Natural killer cell (primary cell): Measurements from ENCODE around the gene CCDC136. TPM values are rescaled to one million over a fixed set of nuclear protein-coding genes. Genes with fewer than 3 reads are reported as not detected.

ENCODE experiments used
- ATAC-seq, 3 donors: fragments of 150-1000 bp in 2 of 3; fragments of 200-7000 bp in 1 of 3; cut with Tn5 transposase; 1 replicate in 1 of 3; 2 replicates in 2 of 3; pipeline ENCODE4 v1.10.0; 2021; ENCODE audit warnings: mild to moderate bottlenecking in 2 of 3, moderate library complexity in 2 of 3
- DNase-seq, 2 donors: peaks; one replicate each; pipeline versions ENCODE4 v3.0.0 to v3.0.0-alpha.2; 2013 to 2021; ENCODE audit warnings: mixed read lengths in 1 of 2
- H3K27ac ChIP-seq: one replicate; pipeline ENCODE4 v1.5.1; 2013; ENCODE audit warnings: mild to moderate bottlenecking, low read length
- H3K27me3 ChIP-seq: one replicate; pipeline ENCODE4 v1.6.1; 2013; ENCODE audit warnings: low read length; ENCODE audit not compliant: control insufficient read depth, insufficient read depth
- H3K36me3 ChIP-seq: one replicate; pipeline ENCODE4 v1.6.1; 2013; ENCODE audit warnings: low read length; ENCODE audit not compliant: control insufficient read depth, insufficient read depth
- H3K4me1 ChIP-seq: one replicate; pipeline ENCODE4 v1.6.1; 2013; ENCODE audit warnings: low read length; ENCODE audit not compliant: control insufficient read depth, insufficient read depth
- H3K4me3 ChIP-seq: one replicate; pipeline ENCODE4 v1.5.1; 2013; ENCODE audit warnings: low read length
- H3K9me3 ChIP-seq: one replicate; pipeline ENCODE4 v1.6.1; 2013; ENCODE audit warnings: low read length; ENCODE audit not compliant: control insufficient read depth, insufficient read depth
- H3K27ac Mint-ChIP-seq, 2 donors: one replicate each; pipeline ENCODE4 v1.8.0; 2022; ENCODE audit warnings: mild to moderate bottlenecking in 2 of 2, mixed read lengths in 2 of 2, moderate library complexity in 1 of 2
- H3K27me3 Mint-ChIP-seq, 2 donors: one replicate each; pipeline ENCODE4 v1.8.0; 2022; ENCODE audit warnings: low read depth in 2 of 2, mixed read lengths in 2 of 2
- H3K36me3 Mint-ChIP-seq: one replicate; pipeline ENCODE4 v1.8.0; 2022; ENCODE audit warnings: mixed read lengths
- H3K4me1 Mint-ChIP-seq, 2 donors: one replicate each; pipeline ENCODE4 v1.8.0; 2022; ENCODE audit warnings: mixed read lengths in 2 of 2
- H3K4me3 Mint-ChIP-seq: one replicate; pipeline ENCODE4 v1.8.0; 2022; ENCODE audit warnings: mild to moderate bottlenecking, moderate library complexity, mixed read lengths
- H3K9me3 Mint-ChIP-seq, 2 donors: one replicate each; pipeline ENCODE4 v1.8.0; 2022; ENCODE audit warnings: mixed read lengths in 2 of 2
- CTCF ChIP-seq: fragments of 200-600 bp; IDR thresholded peaks from one replicate; pipeline ENCODE4 v1.8.0; 2022; ENCODE audit warnings: antibody characterized with exemption
- WGBS: methylation state at CpG from one replicate; pipeline ENCODE4 v1.1.7; 2013; ENCODE audit warnings: missing lambda C conversion rate; ENCODE audit not compliant: insufficient coverage; 5-methylcytosine and 5-hydroxymethylcytosine counted together
- intact Hi-C: fragments of 100-400 bp; cut with micrococcal nuclease; formaldehyde crosslinking; loops from one replicate; pipeline ENCODE4 v1.14.2; 2022
- total RNA-seq, 4 donors: library from RNA; stranded (reverse); fragments of 120-200 nt in 1 of 4; gene quantifications; one replicate each; pipeline versions ENCODE4 v1.2.3 to v1.2.4, GENCODE V29; 2013 to 2022

CCDC136 gene
- total RNA-seq, 3 donors from 2014 or later (not counting 1 experiment from before 2014, with no cell fraction given) = 10.9 to 17.5 (median 13.2) TPM

- Mint-ChIP-seq H3K27ac (no peak overlapping the region), H3K9me3 (no peaks in the 10 kb centered on the region), H3K4me1 (no peaks in the 10 kb centered on the region), H3K27me3 (peaks cover 0 to 7% of the 10 kb centered on the region in 2 donors), H3K4me3 (no peak overlapping the region), H3K36me3 (no peaks in the 10 kb centered on the region)
- 85% methylated on average over 12 of the region's 14 CpGs for WGBS
- no peaks in the 10 kb centered on the region for H3K36me3 ChIP-seq
- DNase-seq (no peak), ATAC-seq (no peak)
- H3K27ac ChIP-seq = no peak overlapping the region
- H3K4me1 ChIP-seq = no peaks in the 10 kb centered on the region
- no peaks in the 10 kb centered on the region for H3K9me3 ChIP-seq
- H3K4me3 ChIP-seq = no peak overlapping the region
- no peak for TF ChIP-seq CTCF
- H3K27me3 ChIP-seq = peaks cover 7% of the 10 kb centered on the region
- intact Hi-C loops = no loop called here
These were observed 45.1 kb downstream of the CCDC136 start for GRCh38 chr7:128836729-128837348.

DNA sequence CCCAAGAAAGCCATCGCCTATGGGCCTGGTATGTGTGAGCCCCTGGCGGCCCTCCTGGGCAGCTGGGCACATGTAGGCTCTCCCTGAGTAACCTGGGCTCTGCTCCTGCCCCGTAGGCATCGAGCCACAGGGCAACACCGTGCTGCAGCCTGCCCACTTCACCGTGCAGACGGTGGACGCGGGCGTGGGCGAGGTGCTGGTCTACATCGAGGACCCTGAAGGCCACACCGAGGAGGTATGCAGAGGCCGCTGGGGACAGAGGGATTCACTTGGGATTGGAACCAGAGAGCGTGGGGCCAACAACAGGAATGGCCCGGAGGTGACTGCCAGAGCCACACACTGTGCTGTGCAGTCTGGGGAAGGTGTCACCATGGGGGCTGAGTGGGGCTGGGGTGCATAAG lies 45.8 kb downstream of the CCDC136 start:
- ATAC-seq (no peak), DNase-seq (no peak)
- Mint-ChIP-seq H3K36me3 (no peaks in the 10 kb centered on the region), H3K9me3 (no peaks in the 10 kb centered on the region), H3K27ac (no peak overlapping the region), H3K4me1 (no peaks in the 10 kb centered on the region), H3K27me3 (peaks cover 0 to 7% of the 10 kb centered on the region in 2 donors), H3K4me3 (no peak overlapping the region)
- 91% methylated on average over 16 of the region's 16 CpGs for WGBS
- Histone ChIP-seq H3K27me3 (peaks cover 5% of the 10 kb centered on the region), H3K4me3 (no peak overlapping the region), H3K4me1 (peaks cover 3% of the 10 kb centered on the region), H3K27ac (no peak overlapping the region), H3K36me3 (no peaks in the 10 kb centered on the region), H3K9me3 (no peaks in the 10 kb centered on the region)
- no peak for TF ChIP-seq CTCF
- intact Hi-C loops = no loop called here

- no peak for DNase-seq
- Mint-ChIP-seq H3K36me3 (no peaks in the 10 kb centered on the region), H3K27ac (no peak overlapping the region)
These were observed 46.5 kb downstream of the CCDC136 start for GRCh38 chr7:128838109-128838779.

More at GRCh38 chr7:128838109-128838779, 46.5 kb downstream of the CCDC136 start:
- no peak overlapping the region for H3K4me3 ChIP-seq
- H3K9me3 ChIP-seq = no peaks in the 10 kb centered on the region
- TF ChIP-seq CTCF = no peak
- 86% methylated on average over 22 of the region's 22 CpGs for WGBS
- no peaks in the 10 kb centered on the region for H3K27me3 ChIP-seq
- no peak for ATAC-seq
- H3K4me1 ChIP-seq = peaks cover 3% of the 10 kb centered on the region
- intact Hi-C loops = no loop called here
- no peak overlapping the region for H3K27ac ChIP-seq
- no peaks in the 10 kb centered on the region for H3K4me1 Mint-ChIP-seq
- H3K36me3 ChIP-seq = no peaks in the 10 kb centered on the region
- H3K9me3 Mint-ChIP-seq = no peaks in the 10 kb centered on the region
- peaks cover 0 to 7% of the 10 kb centered on the region in 2 donors for H3K27me3 Mint-ChIP-seq
- no peak overlapping the region for H3K4me3 Mint-ChIP-seq
